GM20000 (cell line): ENCODE data around the gene ABCG8.

ENCODE experiments used
- DNase-seq: peaks from one replicate; pipeline ENCODE4 v3.0.0; 2012; ENCODE audit warnings: low spot score
- CTCF ChIP-seq: IDR thresholded peaks from 2 replicates; pipeline ENCODE4 v1.5.1; 2012; ENCODE audit warnings: mild to moderate bottlenecking, control low read depth; ENCODE audit errors: extremely low read depth, missing control alignments

The ABCG8 gene

GRCh38 chr2:43837831-43838559 lies 776 bp upstream of the ABCG8 start:
- DNase-seq = no peak
- TF ChIP-seq CTCF = no peak

- peak; percentile 1 for DNase-seq
- no peak for TF ChIP-seq CTCF
Observed at GRCh38 chr2:43839776-43840564, 1.2 kb downstream of the ABCG8 start.

GRCh38 chr2:43840965-43841364 lies 2.2 kb downstream of the ABCG8 start:
- DNase-seq = peak; percentile 1
- TF ChIP-seq CTCF = no peak

- no peak for TF ChIP-seq CTCF
- DNase-seq = peak; percentile 2
Observed at GRCh38 chr2:43841949-43842865, 3.4 kb downstream of the ABCG8 start.

GRCh38 chr2:43842866-43843226 lies 4.1 kb downstream of the ABCG8 start:
- TF ChIP-seq CTCF = no peak
- DNase-seq = peak; percentile 1

- TF ChIP-seq CTCF = no peak
- no peak for DNase-seq
Observed at GRCh38 chr2:43845181-43845580, 6.4 kb downstream of the ABCG8 start.
